Measurements from ENCODE around the gene RAB44. TPM values are rescaled to one million over a fixed set of nuclear protein-coding genes. Genes with fewer than 3 reads are reported as not detected.
A peak's percentile ranks its signal among the peaks of the same experiment; 100 is the strongest.

RAB44 gene
- polyA plus RNA-seq, 4 donors: 0.07 to 0.22 (median 0.18) TPM; not detected in 1

DNA sequence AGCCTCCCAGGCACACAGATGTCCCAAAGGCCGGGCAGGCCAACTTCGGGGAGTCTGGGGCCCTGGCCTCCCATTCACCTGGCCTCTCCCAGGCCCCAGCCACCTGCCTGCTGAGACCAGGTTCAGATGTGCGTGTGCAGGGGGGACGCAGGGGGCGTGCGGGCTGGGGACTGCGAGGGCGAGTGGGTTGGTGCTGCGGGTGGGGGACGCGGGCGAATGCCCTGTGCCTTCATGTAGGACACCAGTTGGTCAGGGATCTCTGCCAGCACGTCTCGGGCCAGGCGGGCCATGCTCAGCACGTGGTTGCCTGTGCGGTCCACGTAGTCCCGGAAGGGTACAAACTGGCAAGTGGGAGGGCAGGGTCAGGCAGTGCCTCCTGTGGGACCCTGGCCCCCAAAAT, 44.5 kb downstream of the RAB44 start:
- 92 to 94% (median 94%) methylated on average over 19 of the region's 19 CpGs for WGBS, 3 donors
- FAIRE-seq (no peak), DNase-seq (no peak)
- no peaks in the 10 kb centered on the region for H3K36me3 ChIP-seq (ENCODE audit: control insufficient read depth in 3 of 3, insufficient read depth in 2 of 3, low read depth in 1 of 3, low read length in 3 of 3)
- no peaks in the 10 kb centered on the region for H3K9me3 ChIP-seq (ENCODE audit: control insufficient read depth in 2 of 2, insufficient read depth in 1 of 2, low read depth in 1 of 2, low read length in 1 of 2)
- H3K4me3 ChIP-seq (ENCODE audit: low read depth in 1 of 3, low read length in 3 of 3): no peak overlapping the region
- H3K4me1 ChIP-seq (ENCODE audit: control insufficient read depth in 3 of 3, insufficient read depth in 2 of 3, low read depth in 1 of 3, low read length in 2 of 3): peaks cover 0 to 37% (median 6%) of the 10 kb centered on the region in 3 donors
- H3K27me3 ChIP-seq (ENCODE audit: control insufficient read depth in 3 of 3, insufficient read depth in 3 of 3, low read length in 3 of 3): no peaks in the 10 kb centered on the region
- no peak overlapping the region for H3K27ac ChIP-seq (ENCODE audit: low read depth in 1 of 3, low read length in 2 of 3)

DNA sequence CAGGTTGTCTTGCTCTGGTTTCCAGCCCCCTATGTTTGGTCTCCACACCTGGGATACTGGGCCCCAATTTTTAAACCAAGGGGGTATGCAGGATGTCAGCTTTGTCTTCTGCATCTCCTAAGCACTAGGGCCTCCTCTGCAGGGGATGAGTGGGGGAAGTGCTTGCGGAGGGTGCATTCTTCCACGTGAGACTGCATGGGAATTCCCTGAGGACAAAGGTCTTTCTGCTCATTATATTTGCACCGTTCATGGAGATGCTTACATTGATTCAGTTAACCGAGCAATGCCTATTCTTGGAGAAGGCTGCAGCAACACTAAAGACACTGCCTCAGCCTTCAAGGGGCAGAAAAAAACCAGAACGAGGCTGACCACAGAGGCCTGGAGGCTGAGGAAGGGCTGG, 45.4 kb downstream of the RAB44 start:
- WGBS, 3 donors: 25 to 44% (median 28%) methylated on average over 5 of the region's 5 CpGs
- Histone ChIP-seq H3K36me3 (ENCODE audit: control insufficient read depth in 3 of 3, insufficient read depth in 2 of 3, low read depth in 1 of 3, low read length in 3 of 3) (no peaks in the 10 kb centered on the region), H3K4me3 (ENCODE audit: low read depth in 1 of 3, low read length in 3 of 3) (no peak overlapping the region), H3K4me1 (ENCODE audit: control insufficient read depth in 3 of 3, insufficient read depth in 2 of 3, low read depth in 1 of 3, low read length in 2 of 3) (peaks cover 0 to 37% (median 6%) of the 10 kb centered on the region in 3 donors), H3K9me3 (ENCODE audit: control insufficient read depth in 2 of 2, insufficient read depth in 1 of 2, low read depth in 1 of 2, low read length in 1 of 2) (peaks cover 0 to under 1% of the 10 kb centered on the region in 2 donors), H3K27me3 (ENCODE audit: control insufficient read depth in 3 of 3, insufficient read depth in 3 of 3, low read length in 3 of 3) (no peaks in the 10 kb centered on the region), H3K27ac (ENCODE audit: low read depth in 1 of 3, low read length in 2 of 3) (peak overlapping the region in 2 of 3 donors; percentile 10 to 71)
- DNase-seq (peak; percentile 64 to 83), FAIRE-seq (no peak)

GRCh38 chr6:36743538-36744303, 46.1 kb downstream of the RAB44 start:
- DNase-seq: peak; percentile 81 to 92

GRCh38 chr6:36744304-36744673, 46.7 kb downstream of the RAB44 start:
- Histone ChIP-seq H3K4me3 (ENCODE audit: low read depth in 1 of 3, low read length in 3 of 3) (no peak overlapping the region), H3K27ac (ENCODE audit: low read depth in 1 of 3, low read length in 2 of 3) (peak overlapping the region in 1 of 3 donors; percentile 71), H3K36me3 (ENCODE audit: control insufficient read depth in 3 of 3, insufficient read depth in 2 of 3, low read depth in 1 of 3, low read length in 3 of 3) (no peaks in the 10 kb centered on the region), H3K9me3 (ENCODE audit: control insufficient read depth in 2 of 2, insufficient read depth in 1 of 2, low read depth in 1 of 2, low read length in 1 of 2) (peaks cover 0 to 11% of the 10 kb centered on the region in 2 donors), H3K27me3 (ENCODE audit: control insufficient read depth in 3 of 3, insufficient read depth in 3 of 3, low read length in 3 of 3) (no peaks in the 10 kb centered on the region), H3K4me1 (ENCODE audit: control insufficient read depth in 3 of 3, insufficient read depth in 2 of 3, low read depth in 1 of 3, low read length in 2 of 3) (peaks cover 0 to 37% (median 6%) of the 10 kb centered on the region in 3 donors)
- DNase-seq: peak; percentile 40 to 61
- 0 to 50% (median 30%) methylated on average over 1 to 2 of the region's 2 CpGs for WGBS, 3 donors
- FAIRE-seq: no peak

More at GRCh38 chr6:36743538-36744303, 46.1 kb downstream of the RAB44 start:
- no peak for FAIRE-seq
- peaks cover 0 to 37% (median 6%) of the 10 kb centered on the region in 3 donors for H3K4me1 ChIP-seq (ENCODE audit: control insufficient read depth in 3 of 3, insufficient read depth in 2 of 3, low read depth in 1 of 3, low read length in 2 of 3)
- no peaks in the 10 kb centered on the region for H3K27me3 ChIP-seq (ENCODE audit: control insufficient read depth in 3 of 3, insufficient read depth in 3 of 3, low read length in 3 of 3)
- peaks cover 0 to 7% of the 10 kb centered on the region in 2 donors for H3K9me3 ChIP-seq (ENCODE audit: control insufficient read depth in 2 of 2, insufficient read depth in 1 of 2, low read depth in 1 of 2, low read length in 1 of 2)
- no peaks in the 10 kb centered on the region for H3K36me3 ChIP-seq (ENCODE audit: control insufficient read depth in 3 of 3, insufficient read depth in 2 of 3, low read depth in 1 of 3, low read length in 3 of 3)
- WGBS, 3 donors: 33 to 62% (median 47%) methylated on average over 24 of the region's 24 CpGs
- H3K27ac ChIP-seq (ENCODE audit: low read depth in 1 of 3, low read length in 2 of 3): peak overlapping the region in 1 of 3 donors; percentile 71
- no peak overlapping the region for H3K4me3 ChIP-seq (ENCODE audit: low read depth in 1 of 3, low read length in 3 of 3)

DNA sequence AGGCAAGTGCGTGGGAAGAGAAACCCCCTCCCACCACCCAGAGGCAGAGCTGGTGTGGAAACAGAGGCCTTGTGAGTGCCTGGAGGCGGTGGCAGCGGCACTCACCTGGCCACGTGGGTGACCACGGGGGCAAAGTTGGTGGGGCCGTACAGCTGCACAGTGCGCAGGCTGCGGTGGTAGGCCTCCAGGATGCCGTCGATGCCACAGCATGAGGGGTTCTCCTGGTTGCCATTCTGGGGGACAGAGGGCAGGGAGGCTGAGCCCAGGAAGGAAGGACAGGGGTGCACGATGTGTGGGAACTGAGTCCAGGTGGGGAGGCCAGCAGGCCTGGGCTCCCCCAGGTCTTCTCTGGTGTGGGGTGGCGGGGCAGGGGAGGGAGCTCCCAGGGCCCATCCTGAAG, 47.7 kb downstream of the RAB44 start:
- 88 to 95% (median 93%) methylated on average over 12 of the region's 12 CpGs for WGBS, 3 donors
- H3K27me3 ChIP-seq (ENCODE audit: control insufficient read depth in 3 of 3, insufficient read depth in 3 of 3, low read length in 3 of 3): no peaks in the 10 kb centered on the region
- FAIRE-seq: no peak

GRCh38 chr6:36745836-36746235, 48.2 kb downstream of the RAB44 start:
- FAIRE-seq (no peak), DNase-seq (no peak)
- peaks cover 0 to 18% of the 10 kb centered on the region in 2 donors for H3K9me3 ChIP-seq (ENCODE audit: control insufficient read depth in 2 of 2, insufficient read depth in 1 of 2, low read depth in 1 of 2, low read length in 1 of 2)
- peaks cover 0 to 37% (median 6%) of the 10 kb centered on the region in 3 donors for H3K4me1 ChIP-seq (ENCODE audit: control insufficient read depth in 3 of 3, insufficient read depth in 2 of 3, low read depth in 1 of 3, low read length in 2 of 3)
- WGBS, 3 donors: 76 to 81% (median 78%) methylated on average over 7 to 8 of the region's 8 CpGs
- no peak overlapping the region for H3K4me3 ChIP-seq (ENCODE audit: low read depth in 1 of 3, low read length in 3 of 3)
- H3K36me3 ChIP-seq (ENCODE audit: control insufficient read depth in 3 of 3, insufficient read depth in 2 of 3, low read depth in 1 of 3, low read length in 3 of 3): no peaks in the 10 kb centered on the region
- no peak overlapping the region for H3K27ac ChIP-seq (ENCODE audit: low read depth in 1 of 3, low read length in 2 of 3)
- no peaks in the 10 kb centered on the region for H3K27me3 ChIP-seq (ENCODE audit: control insufficient read depth in 3 of 3, insufficient read depth in 3 of 3, low read length in 3 of 3)

More for the DNA sequence above, 47.7 kb downstream of the RAB44 start:
- H3K27ac ChIP-seq (ENCODE audit: low read depth in 1 of 3, low read length in 2 of 3): no peak overlapping the region
- H3K36me3 ChIP-seq (ENCODE audit: control insufficient read depth in 3 of 3, insufficient read depth in 2 of 3, low read depth in 1 of 3, low read length in 3 of 3): no peaks in the 10 kb centered on the region
- no peak for DNase-seq
- no peak overlapping the region for H3K4me3 ChIP-seq (ENCODE audit: low read depth in 1 of 3, low read length in 3 of 3)
- peaks cover 0 to 17% of the 10 kb centered on the region in 2 donors for H3K9me3 ChIP-seq (ENCODE audit: control insufficient read depth in 2 of 2, insufficient read depth in 1 of 2, low read depth in 1 of 2, low read length in 1 of 2)
- peaks cover 0 to 37% (median 6%) of the 10 kb centered on the region in 3 donors for H3K4me1 ChIP-seq (ENCODE audit: control insufficient read depth in 3 of 3, insufficient read depth in 2 of 3, low read depth in 1 of 3, low read length in 2 of 3)

DNA sequence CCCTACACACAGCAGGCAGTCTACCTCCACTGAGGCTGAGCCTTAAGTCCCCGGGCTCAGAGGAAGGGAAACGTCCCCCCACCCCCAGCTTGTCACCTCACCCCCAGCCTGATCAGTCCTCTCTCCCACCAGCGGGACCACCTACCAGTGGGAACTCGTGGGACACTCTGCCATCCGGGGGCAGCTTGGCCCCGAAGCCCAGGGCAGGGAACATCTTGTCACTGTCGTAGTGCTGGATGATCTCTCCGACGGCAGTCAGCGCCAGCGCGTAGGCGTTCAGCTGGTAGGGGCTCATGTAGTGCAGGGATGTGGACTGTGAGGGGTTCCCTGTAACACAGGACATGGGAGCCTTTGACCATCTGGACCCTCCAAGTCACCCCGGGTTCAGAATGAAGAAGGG, 48.6 kb downstream of the RAB44 start:
- FAIRE-seq (no peak), DNase-seq (no peak)
- H3K27me3 ChIP-seq (ENCODE audit: control insufficient read depth in 3 of 3, insufficient read depth in 3 of 3, low read length in 3 of 3): no peaks in the 10 kb centered on the region

GRCh38 chr6:36749829-36750489, 52.3 kb downstream of the RAB44 start:
- Histone ChIP-seq H3K27me3 (ENCODE audit: control insufficient read depth in 3 of 3, insufficient read depth in 3 of 3, low read length in 3 of 3) (no peaks in the 10 kb centered on the region), H3K4me3 (ENCODE audit: low read depth in 1 of 3, low read length in 3 of 3) (no peak overlapping the region), H3K27ac (ENCODE audit: low read depth in 1 of 3, low read length in 2 of 3) (no peak overlapping the region), H3K9me3 (ENCODE audit: control insufficient read depth in 2 of 2, insufficient read depth in 1 of 2, low read depth in 1 of 2, low read length in 1 of 2) (peaks cover 0 to 18% of the 10 kb centered on the region in 2 donors), H3K4me1 (ENCODE audit: control insufficient read depth in 3 of 3, insufficient read depth in 2 of 3, low read depth in 1 of 3, low read length in 2 of 3) (peaks cover 10 to 16% (median 13%) of the 10 kb centered on the region in 3 donors), H3K36me3 (ENCODE audit: control insufficient read depth in 3 of 3, insufficient read depth in 2 of 3, low read depth in 1 of 3, low read length in 3 of 3) (peaks cover 0 to 2% (median 0%) of the 10 kb centered on the region in 3 donors)
- no peak for FAIRE-seq
- no peak for DNase-seq
- 90 to 94% (median 91%) methylated on average over 5 of the region's 5 CpGs for WGBS, 3 donors

More for the DNA sequence above, 48.6 kb downstream of the RAB44 start:
- 88 to 90% (median 89%) methylated on average over 14 of the region's 14 CpGs for WGBS, 3 donors
- peaks cover 0 to 18% of the 10 kb centered on the region in 2 donors for H3K9me3 ChIP-seq (ENCODE audit: control insufficient read depth in 2 of 2, insufficient read depth in 1 of 2, low read depth in 1 of 2, low read length in 1 of 2)
- H3K27ac ChIP-seq (ENCODE audit: low read depth in 1 of 3, low read length in 2 of 3): no peak overlapping the region
- no peaks in the 10 kb centered on the region for H3K36me3 ChIP-seq (ENCODE audit: control insufficient read depth in 3 of 3, insufficient read depth in 2 of 3, low read depth in 1 of 3, low read length in 3 of 3)
- no peak overlapping the region for H3K4me3 ChIP-seq (ENCODE audit: low read depth in 1 of 3, low read length in 3 of 3)
- H3K4me1 ChIP-seq (ENCODE audit: control insufficient read depth in 3 of 3, insufficient read depth in 2 of 3, low read depth in 1 of 3, low read length in 2 of 3): peaks cover 0 to 35% (median 6%) of the 10 kb centered on the region in 3 donors

Data from small intestine (tissue), 7 donors.